ENCODE measurements around the gene ELMO3. TPM values are rescaled to one million over a fixed set of nuclear protein-coding genes. Genes with fewer than 3 reads are reported as not detected.
A peak's percentile ranks its signal among the peaks of the same experiment; 100 is the strongest.

ELMO3 gene
- total RNA-seq, 1 experiment from 2014 or later, result 45.8 TPM

DNA sequence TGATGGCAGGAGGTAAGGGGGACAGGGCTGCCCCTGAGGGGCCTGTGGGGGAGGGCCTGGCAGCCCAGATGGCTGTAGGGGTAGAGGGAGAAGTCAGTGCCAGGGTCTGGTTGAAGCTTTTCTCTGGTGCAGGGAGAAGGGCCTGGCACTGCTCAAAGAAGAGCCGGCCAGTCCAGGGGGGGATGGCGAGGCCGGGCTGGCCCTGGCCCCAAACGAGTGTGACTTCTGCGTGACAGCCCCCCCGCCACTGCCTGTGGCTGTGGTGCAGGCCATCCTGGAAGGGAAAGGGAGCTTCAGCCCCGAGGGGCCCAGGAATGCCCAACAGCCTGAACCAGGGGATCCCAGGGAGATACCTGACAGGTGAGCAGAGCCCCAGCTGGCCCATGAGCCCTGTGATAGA, 31.3 kb upstream of the ELMO3 start:
- BruUV-seq (replicated peaks), result no TSS peak
- H3K79me2 ChIP-seq (ENCODE audit: insufficient read depth, low read length), result peaks cover 8% of the 10 kb centered on the region; the same call in 1 of the 2 replicates
- POLR2A ChIA-PET, result no interaction called here

DNA sequence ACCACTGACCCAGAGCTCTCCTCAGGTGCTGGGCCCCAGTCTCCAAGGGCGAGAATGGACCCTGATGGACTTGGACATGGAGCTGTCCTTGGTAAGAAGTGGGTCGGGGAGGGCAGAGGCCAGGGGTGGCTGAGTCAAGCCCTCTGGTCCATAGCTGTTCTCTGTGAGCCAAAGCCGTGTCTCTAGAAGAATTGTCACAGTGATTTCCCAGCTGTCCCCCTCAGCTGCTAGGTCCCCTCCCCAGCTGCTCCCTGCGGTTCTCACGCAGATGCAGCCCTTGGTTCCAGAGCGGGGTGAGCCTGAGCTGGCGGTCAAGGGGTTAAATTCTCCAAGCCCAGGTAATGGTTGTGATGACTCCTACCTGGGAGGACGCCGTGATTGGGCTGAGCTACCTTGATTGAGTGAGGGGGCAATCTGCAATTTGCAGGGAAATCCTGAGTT, 29.9 kb upstream of the ELMO3 start:
- H3K27ac ChIP-seq (ENCODE audit: low read depth, low read length), result peak overlapping the region; percentile 81; the same call in 1 of the 2 replicates
- ChIA-PET POLR2A (interaction anchor here (1.9 to 2.1 kb wide), 2 partner anchors 9 to 29 kb away, joined by 9 to 17 read pairs; partner anchors contain the start of genes FBXL8 and TRADD), CTCF (interaction anchor here (0.7 to 5.6 kb wide), 5 partner anchors 9 to 225 kb away, joined by 3 to 52 read pairs (median 4); partner anchors contain the start of genes FBXL8 and TRADD), RAD21 (ENCODE audit: low non-redundant PET in 1 of 2, low total read pairs in 2 of 2, uncharacterized antibody in 2 of 2, unreplicated experiment in 2 of 2) (no interaction called here)
- intact Hi-C loops (cut with micrococcal nuclease), result no loop called here
- peaks cover 8% of the 10 kb centered on the region; the same call in 1 of the 2 replicates for H3K79me2 ChIP-seq (ENCODE audit: insufficient read depth, low read length)
- no peak overlapping the region for H3K9ac ChIP-seq (ENCODE audit: low read length)
- H3K4me2 ChIP-seq (ENCODE audit: low read length), result peak overlapping the region; percentile 100
- no peak overlapping the region for H2AFZ ChIP-seq (ENCODE audit: low read depth, low read length, poor library complexity, severe bottlenecking)
- ATAC-seq (no peak), DNase-seq (ENCODE audit: low read depth, low spot score) (no peak)
- H3K4me3 ChIP-seq (replicated peaks in 1 of 2; ENCODE audit: low read depth in 1 of 2, low read length in 2 of 2), result peak overlapping the region in 1 of 2 experiments; percentile 75; a peak in 1 of 4 replicates
- peaks cover 37 to 59% of the 10 kb centered on the region in 2 experiments for H3K4me1 ChIP-seq (ENCODE audit: control insufficient read depth in 1 of 2, insufficient read depth in 2 of 2, low read length in 2 of 2)
- H3K9me3 ChIP-seq (ENCODE audit: control insufficient read depth in 1 of 2, insufficient read depth in 1 of 2, low read depth in 1 of 2, low read length in 2 of 2), result no peaks in the 10 kb centered on the region
- BruUV-seq (replicated peaks), result no TSS peak
- no peaks in the 10 kb centered on the region for H3K36me3 ChIP-seq (ENCODE audit: control insufficient read depth in 1 of 2, insufficient read depth in 2 of 2, low read length in 2 of 2)
- H3K9me2 ChIP-seq (ENCODE audit: insufficient read depth), result no peaks in the 10 kb centered on the region
- no peaks in the 10 kb centered on the region for H4K20me1 ChIP-seq (ENCODE audit: insufficient read depth)
- no peaks in the 10 kb centered on the region for H3K27me3 ChIP-seq (ENCODE audit: insufficient read depth, low read length)
- TF ChIP-seq POLR2A (IDR thresholded peaks at IDR 0.05; ENCODE audit: borderline replicate concordance, extremely low read depth, insufficient read depth, insufficient read length) (no peak), JUND (IDR thresholded peaks at IDR 0.05) (no peak), YY1 (IDR thresholded peaks at IDR 0.05; ENCODE audit: extremely low read depth, insufficient replicate concordance, low read depth, low read length) (no peak), FOSL1 (IDR thresholded peaks at IDR 0.05; ENCODE audit: low read depth) (no peak), ZNF274 (IDR thresholded peaks at IDR 0.05; ENCODE audit: low read depth, low read length) (no peak), POLR2AphosphoS5 (IDR thresholded peaks at IDR 0.05; ENCODE audit: low read depth, low read length) (no peak), SP1 (IDR thresholded peaks at IDR 0.05; ENCODE audit: low read depth) (no peak), CEBPB (IDR thresholded peaks at IDR 0.05; ENCODE audit: low read depth) (no peak), SRF (IDR thresholded peaks at IDR 0.05; ENCODE audit: low read depth) (no peak)
- TF ChIP-seq, protein P1, sequence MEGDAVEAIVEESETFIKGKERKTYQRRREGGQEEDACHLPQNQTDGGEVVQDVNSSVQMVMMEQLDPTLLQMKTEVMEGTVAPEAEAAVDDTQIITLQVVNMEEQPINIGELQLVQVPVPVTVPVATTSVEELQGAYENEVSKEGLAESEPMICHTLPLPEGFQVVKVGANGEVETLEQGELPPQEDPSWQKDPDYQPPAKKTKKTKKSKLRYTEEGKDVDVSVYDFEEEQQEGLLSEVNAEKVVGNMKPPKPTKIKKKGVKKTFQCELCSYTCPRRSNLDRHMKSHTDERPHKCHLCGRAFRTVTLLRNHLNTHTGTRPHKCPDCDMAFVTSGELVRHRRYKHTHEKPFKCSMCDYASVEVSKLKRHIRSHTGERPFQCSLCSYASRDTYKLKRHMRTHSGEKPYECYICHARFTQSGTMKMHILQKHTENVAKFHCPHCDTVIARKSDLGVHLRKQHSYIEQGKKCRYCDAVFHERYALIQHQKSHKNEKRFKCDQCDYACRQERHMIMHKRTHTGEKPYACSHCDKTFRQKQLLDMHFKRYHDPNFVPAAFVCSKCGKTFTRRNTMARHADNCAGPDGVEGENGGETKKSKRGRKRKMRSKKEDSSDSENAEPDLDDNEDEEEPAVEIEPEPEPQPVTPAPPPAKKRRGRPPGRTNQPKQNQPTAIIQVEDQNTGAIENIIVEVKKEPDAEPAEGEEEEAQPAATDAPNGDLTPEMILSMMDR (IDR thresholded peaks at IDR 0.05 in 2 of 3, conservative IDR thresholded peaks at IDR 0.05 in 1 of 3; ENCODE audit: borderline replicate concordance in 1 of 3, insufficient read depth in 1 of 3, low read depth in 2 of 3, low read length in 2 of 3), result no peak
- TF ChIP-seq, protein P2, sequence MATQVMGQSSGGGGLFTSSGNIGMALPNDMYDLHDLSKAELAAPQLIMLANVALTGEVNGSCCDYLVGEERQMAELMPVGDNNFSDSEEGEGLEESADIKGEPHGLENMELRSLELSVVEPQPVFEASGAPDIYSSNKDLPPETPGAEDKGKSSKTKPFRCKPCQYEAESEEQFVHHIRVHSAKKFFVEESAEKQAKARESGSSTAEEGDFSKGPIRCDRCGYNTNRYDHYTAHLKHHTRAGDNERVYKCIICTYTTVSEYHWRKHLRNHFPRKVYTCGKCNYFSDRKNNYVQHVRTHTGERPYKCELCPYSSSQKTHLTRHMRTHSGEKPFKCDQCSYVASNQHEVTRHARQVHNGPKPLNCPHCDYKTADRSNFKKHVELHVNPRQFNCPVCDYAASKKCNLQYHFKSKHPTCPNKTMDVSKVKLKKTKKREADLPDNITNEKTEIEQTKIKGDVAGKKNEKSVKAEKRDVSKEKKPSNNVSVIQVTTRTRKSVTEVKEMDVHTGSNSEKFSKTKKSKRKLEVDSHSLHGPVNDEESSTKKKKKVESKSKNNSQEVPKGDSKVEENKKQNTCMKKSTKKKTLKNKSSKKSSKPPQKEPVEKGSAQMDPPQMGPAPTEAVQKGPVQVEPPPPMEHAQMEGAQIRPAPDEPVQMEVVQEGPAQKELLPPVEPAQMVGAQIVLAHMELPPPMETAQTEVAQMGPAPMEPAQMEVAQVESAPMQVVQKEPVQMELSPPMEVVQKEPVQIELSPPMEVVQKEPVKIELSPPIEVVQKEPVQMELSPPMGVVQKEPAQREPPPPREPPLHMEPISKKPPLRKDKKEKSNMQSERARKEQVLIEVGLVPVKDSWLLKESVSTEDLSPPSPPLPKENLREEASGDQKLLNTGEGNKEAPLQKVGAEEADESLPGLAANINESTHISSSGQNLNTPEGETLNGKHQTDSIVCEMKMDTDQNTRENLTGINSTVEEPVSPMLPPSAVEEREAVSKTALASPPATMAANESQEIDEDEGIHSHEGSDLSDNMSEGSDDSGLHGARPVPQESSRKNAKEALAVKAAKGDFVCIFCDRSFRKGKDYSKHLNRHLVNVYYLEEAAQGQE (IDR thresholded peaks at IDR 0.05; ENCODE audit: low read depth), result no peak
- TF ChIP-seq, protein P3, sequence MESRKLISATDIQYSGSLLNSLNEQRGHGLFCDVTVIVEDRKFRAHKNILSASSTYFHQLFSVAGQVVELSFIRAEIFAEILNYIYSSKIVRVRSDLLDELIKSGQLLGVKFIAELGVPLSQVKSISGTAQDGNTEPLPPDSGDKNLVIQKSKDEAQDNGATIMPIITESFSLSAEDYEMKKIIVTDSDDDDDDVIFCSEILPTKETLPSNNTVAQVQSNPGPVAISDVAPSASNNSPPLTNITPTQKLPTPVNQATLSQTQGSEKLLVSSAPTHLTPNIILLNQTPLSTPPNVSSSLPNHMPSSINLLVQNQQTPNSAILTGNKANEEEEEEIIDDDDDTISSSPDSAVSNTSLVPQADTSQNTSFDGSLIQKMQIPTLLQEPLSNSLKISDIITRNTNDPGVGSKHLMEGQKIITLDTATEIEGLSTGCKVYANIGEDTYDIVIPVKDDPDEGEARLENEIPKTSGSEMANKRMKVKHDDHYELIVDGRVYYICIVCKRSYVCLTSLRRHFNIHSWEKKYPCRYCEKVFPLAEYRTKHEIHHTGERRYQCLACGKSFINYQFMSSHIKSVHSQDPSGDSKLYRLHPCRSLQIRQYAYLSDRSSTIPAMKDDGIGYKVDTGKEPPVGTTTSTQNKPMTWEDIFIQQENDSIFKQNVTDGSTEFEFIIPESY (IDR thresholded peaks at IDR 0.05; ENCODE audit: extremely low read depth, insufficient replicate concordance, low read length), result no peak

More for the DNA sequence above, 31.3 kb upstream of the ELMO3 start:
- Histone ChIP-seq H3K4me2 (ENCODE audit: low read length) (no peak overlapping the region), H3K9me2 (ENCODE audit: insufficient read depth) (no peaks in the 10 kb centered on the region), H3K27ac (ENCODE audit: low read depth, low read length) (no peak overlapping the region), H3K9me3 (ENCODE audit: control insufficient read depth in 1 of 2, insufficient read depth in 1 of 2, low read depth in 1 of 2, low read length in 2 of 2) (no peaks in the 10 kb centered on the region), H2AFZ (ENCODE audit: low read depth, low read length, poor library complexity, severe bottlenecking) (no peak overlapping the region), H3K27me3 (ENCODE audit: insufficient read depth, low read length) (no peaks in the 10 kb centered on the region), H3K4me3 (replicated peaks in 1 of 2; ENCODE audit: low read depth in 1 of 2, low read length in 2 of 2) (no peak overlapping the region), H4K20me1 (ENCODE audit: insufficient read depth) (no peaks in the 10 kb centered on the region), H3K9ac (ENCODE audit: low read length) (no peak overlapping the region), H3K4me1 (ENCODE audit: control insufficient read depth in 1 of 2, insufficient read depth in 2 of 2, low read length in 2 of 2) (peaks cover 32 to 46% of the 10 kb centered on the region in 2 experiments), H3K36me3 (ENCODE audit: control insufficient read depth in 1 of 2, insufficient read depth in 2 of 2, low read length in 2 of 2) (no peaks in the 10 kb centered on the region)
- ChIA-PET RAD21 (ENCODE audit: low non-redundant PET in 1 of 2, low total read pairs in 2 of 2, uncharacterized antibody in 2 of 2, unreplicated experiment in 2 of 2) (no interaction called here), CTCF (interaction anchor here (1.5 to 5.6 kb wide), 2 partner anchors 9 to 150 kb away, joined by 4 to 52 read pairs; partner anchors contain the start of genes FBXL8 and TRADD)
- TF ChIP-seq CEBPB (IDR thresholded peaks at IDR 0.05; ENCODE audit: low read depth), result no peak
- DNase-seq (ENCODE audit: low read depth, low spot score) (no peak), ATAC-seq (no peak)
- intact Hi-C loops (cut with micrococcal nuclease), result no loop called here

Measured in HCT116 (cell line).